ENCODE results near the gene FOXG1.

GRCh38 chr14:28765169-28765830 lies 1.3 kb upstream of the FOXG1 start:
- no peak for TF ChIP-seq POLR2A (IDR thresholded peaks at IDR 0.05)
- no peak for TF ChIP-seq CTCF (IDR thresholded peaks at IDR 0.05)

Measured in body of pancreas (tissue), 4 donors.